Tibial artery (tissue), 4 donors: ENCODE measurements around the gene CD3D.

Experiments used
- DNase-seq, 2 donors: peaks; one replicate each; pipeline ENCODE4 v3.0.0-alpha.2; 2019
- H3K27ac ChIP-seq, 2 donors: fragments of 200-600 bp; sonication (generic) in 1 of 2; 1 replicate in 1 of 2; 2 replicates in 1 of 2; pipeline ENCODE4 v1.5.1; 2018 to 2019; ENCODE audit warnings: mild to moderate bottlenecking in 1 of 2
- H3K27me3 ChIP-seq, 2 donors: fragments of 200-600 bp; sonication (generic) in 1 of 2; one replicate each; pipeline versions ENCODE4 v1.5.1 to v1.6.0; 2016 to 2019
- H3K36me3 ChIP-seq, 3 donors: fragments of 200-600 bp; sonication (generic) in 2 of 3; one replicate each; pipeline ENCODE4 v1.5.1; 2016 to 2019; ENCODE audit warnings: mild to moderate bottlenecking in 2 of 3
- H3K4me1 ChIP-seq, 4 donors: fragments of 200-600 bp; sonication (generic) in 2 of 4; 1 replicate in 3 of 4; 2 replicates in 1 of 4; pipeline ENCODE4 v1.5.1; 2016 to 2019
- H3K4me3 ChIP-seq, 2 donors: fragments of 200-600 bp; sonication (generic) in 1 of 2; 1 replicate in 1 of 2; 2 replicates in 1 of 2; pipeline ENCODE4 v1.5.1; 2018 to 2019; ENCODE audit warnings: mild to moderate bottlenecking in 2 of 2
- H3K9me3 ChIP-seq, 3 donors: fragments of 200-600 bp; sonication (generic) in 1 of 3; one replicate each; pipeline ENCODE4 v1.5.1; 2016 to 2019
- CTCF ChIP-seq, 2 experiments: fragments of 200-600 bp in 1 of 2; fragments of 450-650 bp in 1 of 2; IDR thresholded peaks; one replicate each; pipeline ENCODE4 v1.5.1; 2017 to 2019; ENCODE audit warnings: antibody characterized with exemption in 2 of 2, mild to moderate bottlenecking in 1 of 2, moderate library complexity in 1 of 2
- intact Hi-C: fragments of 100-400 bp; cut with DNase I; formaldehyde crosslinking; loops from one replicate; pipeline ENCODE4 v1.15.0; 2023; ENCODE audit warnings: low total_unique reads

Gene CD3D

GRCh38 chr11:118375978-118376377 is 33.5 kb upstream of the CD3D start:
- peaks cover 90 to 100% (median 91%) of the 10 kb centered on the region in 3 donors for H3K36me3 ChIP-seq
- TF ChIP-seq CTCF (IDR thresholded peaks at IDR 0.05), result no peak
- no peak for DNase-seq
- H3K27ac ChIP-seq, result no peak overlapping the region
- no peaks in the 10 kb centered on the region for H3K9me3 ChIP-seq
- no peaks in the 10 kb centered on the region for H3K27me3 ChIP-seq
- intact Hi-C loops, result no loop called here
- H3K4me3 ChIP-seq, result no peak overlapping the region
- H3K4me1 ChIP-seq, result no peaks in the 10 kb centered on the region

GRCh38 chr11:118374729-118375128 is 32.2 kb upstream of the CD3D start:
- H3K9me3 ChIP-seq, result no peaks in the 10 kb centered on the region
- no peak for DNase-seq
- no peak overlapping the region for H3K4me3 ChIP-seq
- no peak overlapping the region for H3K27ac ChIP-seq
- H3K4me1 ChIP-seq, result no peaks in the 10 kb centered on the region
- H3K27me3 ChIP-seq, result no peaks in the 10 kb centered on the region
- TF ChIP-seq CTCF (IDR thresholded peaks at IDR 0.05), result no peak
- intact Hi-C loops, result no loop called here
- H3K36me3 ChIP-seq, result peaks cover 90 to 100% (median 93%) of the 10 kb centered on the region in 3 donors

GRCh38 chr11:118373871-118374270 is 31.4 kb upstream of the CD3D start:
- TF ChIP-seq CTCF (IDR thresholded peaks at IDR 0.05), result no peak
- intact Hi-C loops, result no loop called here
- Histone ChIP-seq H3K4me3 (no peak overlapping the region), H3K36me3 (peaks cover 90 to 100% (median 94%) of the 10 kb centered on the region in 3 donors), H3K27ac (no peak overlapping the region), H3K27me3 (no peaks in the 10 kb centered on the region), H3K9me3 (no peaks in the 10 kb centered on the region), H3K4me1 (no peaks in the 10 kb centered on the region)
- no peak for DNase-seq

- TF ChIP-seq CTCF (IDR thresholded peaks at IDR 0.05), result no peak
- no peak overlapping the region for H3K4me3 ChIP-seq
- H3K36me3 ChIP-seq, result peaks cover 90 to 100% (median 94%) of the 10 kb centered on the region in 3 donors
- intact Hi-C loops, result no loop called here
- no peaks in the 10 kb centered on the region for H3K27me3 ChIP-seq
- no peaks in the 10 kb centered on the region for H3K4me1 ChIP-seq
- no peaks in the 10 kb centered on the region for H3K9me3 ChIP-seq
- no peak overlapping the region for H3K27ac ChIP-seq
- no peak for DNase-seq
Observed at GRCh38 chr11:118373263-118373662, 30.8 kb upstream of the CD3D start.

GRCh38 chr11:118370774-118371173 is 28.3 kb upstream of the CD3D start:
- H3K4me1 ChIP-seq, result no peaks in the 10 kb centered on the region
- no peak for DNase-seq
- peaks cover 86 to 100% (median 93%) of the 10 kb centered on the region in 3 donors for H3K36me3 ChIP-seq
- no peaks in the 10 kb centered on the region for H3K9me3 ChIP-seq
- no peak overlapping the region for H3K27ac ChIP-seq
- no peaks in the 10 kb centered on the region for H3K27me3 ChIP-seq
- no peak for TF ChIP-seq CTCF (IDR thresholded peaks at IDR 0.05)
- no peak overlapping the region for H3K4me3 ChIP-seq
- intact Hi-C loops, result no loop called here

- H3K36me3 ChIP-seq, result peaks cover 53 to 65% (median 59%) of the 10 kb centered on the region in 3 donors
- H3K9me3 ChIP-seq, result no peaks in the 10 kb centered on the region
- H3K27me3 ChIP-seq, result no peaks in the 10 kb centered on the region
- H3K4me3 ChIP-seq, result no peak overlapping the region
- intact Hi-C loops, result no loop called here
- DNase-seq, result no peak
- H3K4me1 ChIP-seq, result no peaks in the 10 kb centered on the region
- no peak for TF ChIP-seq CTCF (IDR thresholded peaks at IDR 0.05)
- no peak overlapping the region for H3K27ac ChIP-seq
Observed at GRCh38 chr11:118366287-118366686, 23.8 kb upstream of the CD3D start.
